K562 (cell line): ENCODE data around the gene DOLK. TPM values are rescaled to one million over a fixed set of nuclear protein-coding genes. Genes with fewer than 3 reads are reported as not detected.

Source experiments
- ATAC-seq: fragments of 200-7000 bp; cut with Tn5 transposase; 3 replicates; pipeline ENCODE4 v1.9.1; 2020; ENCODE audit warnings: moderate library complexity
- BruUV-seq: library from RNA; stranded (reverse); fragments of 400-500 nt; replicated peaks from 2 replicates; lab custom pipeline; 2021; lab: Mats Ljungman, UMichigan
- CTCF ChIA-PET: fragments of 300-600 bp; formaldehyde crosslinking; extraction: SDS; loops from one replicate; lab custom pipeline; 2021; ENCODE audit warnings: low intra/inter-chr PET ratio; lab: Yijun Ruan, JAX
- POLR2A ChIA-PET: fragments of 300-600, 350-650 bp; sonication (Branson Sonifier 250); formaldehyde crosslinking; extraction: SDS; loops from one replicate; lab custom pipeline; 2021; ENCODE audit warnings: antibody characterized with exemption, inconsistent platforms; lab: Yijun Ruan, JAX
- DNase-seq, 4 experiments: peaks; one replicate each; pipeline versions ENCODE4 v3.0.0 to v3.0.0-alpha.2; 2011 to 2018; ENCODE audit warnings: low spot score in 3 of 4, mixed read lengths in 3 of 4; ENCODE audit errors: extremely low read depth in 1 of 4
- FAIRE-seq: peaks from 2 replicates; lab custom pipeline; 2011; peaks lifted over from hg19 to GRCh38; lab: Jason Lieb, UNC
- H2AFZ ChIP-seq: 2 replicates; pipeline ENCODE4 v1.6.0; 2011; ENCODE audit warnings: low read depth, low read length, control low read depth, inconsistent platforms
- H3K27ac ChIP-seq: fragments of 200-600 bp; 3 replicates; pipeline ENCODE4 v1.8.0; 2011; ENCODE audit warnings: low read depth, mild to moderate bottlenecking, control low read depth, inconsistent platforms, low read length, moderate library complexity, mixed read lengths; ENCODE audit errors: extremely low read depth
- H3K27me3 ChIP-seq, 2 experiments: fragments of 300-600 bp in 1 of 2; 2 replicates in 1 of 2; 3 replicates in 1 of 2; pipeline versions ENCODE4 v1.6.0 to v1.8.0; 2011; ENCODE audit warnings: inconsistent platforms in 2 of 2, low read length in 2 of 2, mild to moderate bottlenecking in 1 of 2, mixed read lengths in 1 of 2, moderate library complexity in 1 of 2; ENCODE audit not compliant: control insufficient read depth in 2 of 2, insufficient read depth in 2 of 2
- H3K36me3 ChIP-seq: fragments of 300-600 bp; 3 replicates; pipeline ENCODE4 v1.8.0; 2011; ENCODE audit warnings: mild to moderate bottlenecking, low read length, inconsistent platforms; ENCODE audit not compliant: control insufficient read depth, insufficient read depth
- H3K4me1 ChIP-seq, 2 experiments: fragments of 200-600 bp in 1 of 2; replicated peaks in 1 of 2; 2 replicates in 1 of 2; 3 replicates in 1 of 2; pipeline versions ENCODE4 v1.5.1 to v1.8.0; 2011; ENCODE audit warnings: inconsistent platforms in 2 of 2, low read length in 2 of 2, mild to moderate bottlenecking in 1 of 2, mixed read lengths in 1 of 2, moderate library complexity in 1 of 2; ENCODE audit not compliant: control insufficient read depth in 2 of 2, insufficient read depth in 2 of 2
- H3K4me2 ChIP-seq: 2 replicates; pipeline ENCODE4 v1.6.1; 2011; ENCODE audit warnings: low read length, control low read depth, inconsistent platforms, mixed read lengths; ENCODE audit not compliant: insufficient read depth
- H3K4me3 ChIP-seq: fragments of 200-600 bp; sonication (generic), shearing (Covaris generic); 2 replicates; pipeline ENCODE4 v1.5.1; 2016; ENCODE audit warnings: control low read depth, inconsistent platforms
- H3K79me2 ChIP-seq: fragments of 200-600 bp; 3 replicates; pipeline ENCODE4 v1.8.0; 2011; ENCODE audit warnings: low read length, inconsistent platforms; ENCODE audit not compliant: control insufficient read depth, insufficient read depth
- H3K9ac ChIP-seq, 2 experiments: 2 replicates each; pipeline versions ENCODE4 v1.6.0 to v1.6.1; 2011; ENCODE audit warnings: low read depth in 2 of 2, low read length in 2 of 2, control low read depth in 1 of 2, inconsistent platforms in 1 of 2, mild to moderate bottlenecking in 1 of 2, mixed read lengths in 1 of 2; ENCODE audit not compliant: insufficient read depth in 1 of 2
- H3K9me1 ChIP-seq: one replicate; pipeline ENCODE4 v1.6.0; 2011; ENCODE audit warnings: inconsistent platforms, mild to moderate bottlenecking, low read length, moderate library complexity; ENCODE audit not compliant: control insufficient read depth, insufficient read depth
- H3K9me3 ChIP-seq: replicated peaks from 2 replicates; pipeline ENCODE4 v1.5.1; 2011; ENCODE audit warnings: low read depth, low read length, inconsistent platforms; ENCODE audit not compliant: control insufficient read depth, insufficient read depth
- H4K20me1 ChIP-seq: replicated peaks from 2 replicates; pipeline ENCODE4 v1.6.1; 2011; ENCODE audit warnings: low read length, inconsistent platforms, mixed read lengths; ENCODE audit not compliant: control insufficient read depth, insufficient read depth
- ADNP ChIP-seq: fragments of 200-800 bp; sonication (Bioruptor generic); IDR thresholded peaks from 2 replicates; pipeline ENCODE4 v1.6.1; 2016; ENCODE audit warnings: missing genetic modification characterization, missing compliant biosample characterization
- CAMTA2 ChIP-seq: fragments of 250-450 bp; sonication (Bioruptor Pico); conservative IDR thresholded peaks from 2 replicates; pipeline ENCODE4 v1.5.1; 2022
- CSDE1 ChIP-seq, 2 experiments: fragments of 450-650 bp; IDR thresholded peaks; 2 replicates each; pipeline ENCODE4 v1.6.1; 2016; ENCODE audit warnings: mild to moderate bottlenecking in 1 of 2
- KLF16 ChIP-seq: IDR thresholded peaks from 2 replicates; pipeline ENCODE4 v1.6.1; 2016; ENCODE audit warnings: antibody characterized with exemption
- NFXL1 ChIP-seq: fragments of 450-650 bp; formaldehyde crosslinking; IDR thresholded peaks from 2 replicates; pipeline ENCODE4 v1.4.0; 2021; ENCODE audit warnings: mild to moderate bottlenecking
- POLR2AphosphoS5 ChIP-seq: IDR thresholded peaks from 2 replicates; pipeline ENCODE4 v1.6.1; 2011; ENCODE audit warnings: mild to moderate bottlenecking, low read depth, low read length, moderate library complexity; ENCODE audit not compliant: control insufficient read depth, insufficient read depth
- SETDB1 ChIP-seq: IDR thresholded peaks from one replicate; pipeline ENCODE4 v1.6.1; 2012; ENCODE audit warnings: low read length, control low read depth, inconsistent platforms
- SMAD4 ChIP-seq: fragments of 250-450 bp; sonication (Bioruptor Pico); conservative IDR thresholded peaks from 2 replicates; pipeline ENCODE4 v1.8.0; 2021; ENCODE audit warnings: inconsistent platforms, mild to moderate bottlenecking, moderate library complexity
- WGBS: fragments of 100-300 bp; shearing (Covaris generic); methylation state at CpG from one replicate; pipeline ENCODE4 v1.1.6; 2016; ENCODE audit warnings: low coverage, mixed read lengths; ENCODE audit not compliant: insufficient coverage; ENCODE audit errors: missing lambda C conversion rate; 5-methylcytosine and 5-hydroxymethylcytosine counted together
- in situ Hi-C: fragments of 300-500 bp; cut with MboI; formaldehyde crosslinking; loops from 4 replicates; pipeline ENCODE4 v1.15.0; 2018; ENCODE audit warnings: inconsistent platforms, mixed read lengths
- intact Hi-C: fragments of 100-400 bp; cut with micrococcal nuclease; formaldehyde crosslinking; loops from 2 replicates; pipeline ENCODE4 v1.14.2; 2022
- polyA plus RNA-seq, 8 experiments: library from polyadenylated mRNA; depleted of rRNA in 4 of 8; stranded (reverse) in 5 of 8; unstranded in 3 of 8; fragments of >200 nt; fragmentation: Nextera tagmentation in 2 of 8; fragmentation: Illumina TruSeq in 1 of 8; extraction: Ambion mirVana in 2 of 8; extraction: Trizol in 1 of 8; gene quantifications; 2 replicates each; pipeline versions ENCODE4 v1.2.1 to v1.2.3, GENCODE V29; 2011 to 2014; ENCODE audit warnings: inconsistent platforms in 1 of 8, missing spikeins in 1 of 8
- total RNA-seq, 7 experiments: library from RNA; depleted of rRNA in 6 of 7; stranded (reverse); fragments of >200 nt in 6 of 7; fragmentation: Illumina TruSeq in 2 of 7; extraction: Trizol in 2 of 7; gene quantifications; 2 replicates each; pipeline versions ENCODE4 v1.2.1 to v1.2.3, GENCODE V29; 2011 to 2021; ENCODE audit warnings: low replicate concordance in 1 of 7

DOLK gene
- total and polyA plus RNA-seq, 9 of the 15 experiments (the other 6 are each of a cell fraction or from before 2014, with no cell fraction given): 2.6 to 14.2 (median 11.7) TPM

- no peak overlapping the region for H2AFZ ChIP-seq
- peak overlapping the region in 1 of 2 experiments; percentile 36; a peak in 1 of 4 replicates for H3K9ac ChIP-seq
- no TSS peak for BruUV-seq
- ATAC-seq: no peak
- H3K79me2 ChIP-seq: 0 out of 3 replicates have a peak, but pooled peaks cover 2% of the 10 kb centered on the region
- intact Hi-C loops: no loop called here
- no peak overlapping the region for H3K4me2 ChIP-seq
- H3K4me1 ChIP-seq: peaks cover 4 to 37% of the 10 kb centered on the region in 2 experiments; a peak in 4 of 5 replicates
- H3K9me1 ChIP-seq: no peaks in the 10 kb centered on the region
- peaks cover 42% of the 10 kb centered on the region; the same call in 2 of the 3 replicates for H3K36me3 ChIP-seq
- DNase-seq: peak in 1 of 4 experiments; percentile 23
- no peak for FAIRE-seq
- POLR2A ChIA-PET: interaction anchor here (1.0 kb wide), 1 partner anchor 13 kb away, joined by 3 read pairs; no protein-coding TSS in a partner anchor
- no peak overlapping the region for H3K4me3 ChIP-seq
- H4K20me1 ChIP-seq: no peaks in the 10 kb centered on the region; the same call in none of the 2 replicates
- TF ChIP-seq SMAD4 (no peak), POLR2AphosphoS5 (no peak)
- TF ChIP-seq, all 486 proteins: peak for 0
- CTCF ChIA-PET: no interaction called here
- no peaks in the 10 kb centered on the region for H3K9me3 ChIP-seq
- H3K27me3 ChIP-seq: no peaks in the 10 kb centered on the region
- 26% methylated on average over 2 of the region's 2 CpGs for WGBS
- H3K27ac ChIP-seq: no peak overlapping the region
- in situ Hi-C loops: no loop called here
These were observed 40.7 kb downstream of the DOLK start for GRCh38 chr9:128906741-128907140.

GRCh38 chr9:128905964-128906363 is 41.4 kb downstream of the DOLK start:
- FAIRE-seq (peak; percentile 23), ATAC-seq (no peak), DNase-seq (no peak)
- WGBS: 89% methylated on average over 5 of the region's 7 CpGs
- TF ChIP-seq CAMTA2 (no peak), SETDB1 (no peak), NFXL1 (CRISPR knock-in tag) (no peak), CSDE1 (IDR thresholded peaks at IDR 0.05) (no peak), ADNP (tag) (no peak), KLF16 (no peak)
- no peak overlapping the region for H3K9ac ChIP-seq
- no peaks in the 10 kb centered on the region for H3K79me2 ChIP-seq
- no peak overlapping the region for H2AFZ ChIP-seq
- in situ Hi-C loops (no loop called here), intact Hi-C loops (no loop called here)
- H3K9me3 ChIP-seq: no peaks in the 10 kb centered on the region
- ChIA-PET CTCF (no interaction called here), POLR2A (interaction anchor here (0.6 kb wide), 1 partner anchor 9 kb away, joined by 3 read pairs; no protein-coding TSS in a partner anchor)
- H3K36me3 ChIP-seq: peaks cover 42% of the 10 kb centered on the region; the same call in 2 of the 3 replicates
- no peaks in the 10 kb centered on the region for H3K27me3 ChIP-seq
- no peak overlapping the region for H3K4me2 ChIP-seq
- H3K9me1 ChIP-seq: no peaks in the 10 kb centered on the region
- H3K4me1 ChIP-seq: peaks cover 0 to 31% of the 10 kb centered on the region in 2 experiments; a peak in 2 of 5 replicates
- H4K20me1 ChIP-seq: no peaks in the 10 kb centered on the region; the same call in none of the 2 replicates
- no peak overlapping the region for H3K27ac ChIP-seq
- no TSS peak for BruUV-seq
- no peak overlapping the region for H3K4me3 ChIP-seq
